Prostate gland (tissue), 2 donors: ENCODE measurements around the gene MCUR1. TPM values are rescaled to one million over a fixed set of nuclear protein-coding genes. Genes with fewer than 3 reads are reported as not detected.

ENCODE experiments used
- DNase-seq: peaks from one replicate; pipeline ENCODE4 v3.0.0-alpha.2; 2019; ENCODE audit warnings: low spot score
- H3K27ac ChIP-seq, 2 donors: fragments of 200-600 bp; sonication (generic); 2 replicates each; pipeline ENCODE4 v1.5.1; 2017 to 2019
- H3K27me3 ChIP-seq: fragments of 200-600 bp; sonication (generic); replicated peaks from 2 replicates; pipeline ENCODE4 v1.5.1; 2019; ENCODE audit not compliant: insufficient read depth
- H3K36me3 ChIP-seq, 2 donors: fragments of 200-600 bp; sonication (generic); 1 replicate in 1 of 2; 2 replicates in 1 of 2; pipeline versions ENCODE4 v1.5.1 to v1.8.1; 2017 to 2019
- H3K4me1 ChIP-seq: fragments of 200-600 bp; sonication (generic); replicated peaks from 2 replicates; pipeline ENCODE4 v1.5.1; 2019
- H3K4me3 ChIP-seq, 2 donors: fragments of 200-600 bp; sonication (generic); 2 replicates each; pipeline ENCODE4 v1.5.1; 2017 to 2019
- H3K9me3 ChIP-seq: fragments of 200-600 bp; sonication (generic); 2 replicates; pipeline ENCODE4 v1.5.1; 2017
- CTCF ChIP-seq, 4 experiments: fragments of 200-600 bp in 2 of 4; fragments of 450-650 bp in 2 of 4; sonication (generic) in 2 of 4; IDR thresholded peaks; 1 replicate in 3 of 4; 2 replicates in 1 of 4; pipeline ENCODE4 v1.5.1; 2016 to 2019; ENCODE audit warnings: antibody characterized with exemption in 4 of 4, mild to moderate bottlenecking in 2 of 4, moderate library complexity in 2 of 4
- POLR2A ChIP-seq: fragments of 450-650 bp; IDR thresholded peaks from one replicate; pipeline ENCODE4 v1.6.1; 2016; ENCODE audit warnings: antibody characterized with exemption, mild to moderate bottlenecking
- POLR2AphosphoS5 ChIP-seq: sonication (generic); formaldehyde crosslinking; IDR thresholded peaks from one replicate; pipeline ENCODE4 v1.6.1; 2017; ENCODE audit warnings: antibody characterized with exemption
- WGBS: methylation state at CpG from one replicate; pipeline ENCODE4 v1.1.5; 2018; 5-methylcytosine and 5-hydroxymethylcytosine counted together
- intact Hi-C: fragments of 100-400 bp; cut with DNase I; formaldehyde crosslinking; loops from one replicate; pipeline ENCODE4 v1.14.2; 2022
- total RNA-seq, 2 donors: library from RNA; depleted of rRNA; stranded (reverse); fragments of >200 nt; gene quantifications; one replicate each; pipeline ENCODE4 v1.1.0, GENCODE V29; 2016

The MCUR1 gene
- total RNA-seq, 2 donors from 2014 or later, result 13.7 to 16.8 TPM

GRCh38 chr6:13811627-13812358, 2.6 kb downstream of the MCUR1 start:
- 72% methylated on average over 8 of the region's 8 CpGs for WGBS
- Histone ChIP-seq H3K27ac (no peak overlapping the region), H3K36me3 (no peaks in the 10 kb centered on the region), H3K27me3 (no peaks in the 10 kb centered on the region), H3K9me3 (no peaks in the 10 kb centered on the region), H3K4me3 (no peak overlapping the region), H3K4me1 (no peaks in the 10 kb centered on the region)
- intact Hi-C loops, result no loop called here
- TF ChIP-seq POLR2AphosphoS5 (no peak), CTCF (IDR thresholded peaks at IDR 0.05) (no peak), POLR2A (no peak)
- DNase-seq, result no peak

DNA sequence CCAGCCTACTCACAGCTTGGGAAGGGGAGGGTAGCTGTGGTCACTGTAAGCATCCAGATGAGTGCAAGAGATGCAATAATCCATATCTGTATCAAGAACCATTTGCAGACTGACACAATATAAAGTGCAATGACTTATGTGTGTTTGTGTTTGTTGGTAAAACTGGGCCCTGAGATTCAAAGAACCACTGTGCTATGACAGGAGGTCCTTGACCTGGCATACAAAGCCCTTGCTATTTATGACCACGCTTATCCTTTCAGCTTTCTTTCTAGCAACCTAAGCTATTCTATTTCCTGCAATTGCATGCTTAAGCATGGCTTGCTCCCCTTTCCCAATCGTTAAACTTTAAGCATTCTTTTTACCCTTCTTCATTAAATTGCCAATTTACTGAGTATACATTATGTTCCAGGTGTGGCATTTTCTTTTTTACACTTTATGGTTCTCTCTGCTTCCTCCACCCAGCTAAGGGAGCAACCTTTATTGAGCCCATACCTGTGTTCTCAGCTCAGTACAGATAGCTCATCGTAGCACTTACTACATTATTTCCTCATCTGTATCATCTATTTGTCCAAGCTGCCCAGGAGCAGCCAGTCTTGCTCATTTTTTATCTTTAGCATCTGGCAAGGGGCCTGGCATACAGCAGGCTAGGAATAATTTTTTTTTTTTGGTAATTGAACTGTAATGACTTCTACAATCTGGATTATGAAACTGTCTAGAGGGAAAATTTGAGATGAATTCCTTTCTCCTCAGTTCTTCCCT, 3.5 kb downstream of the MCUR1 start:
- 37% methylated on average over 3 of the region's 3 CpGs for WGBS
- intact Hi-C loops, result no loop called here
- H3K27me3 ChIP-seq, result no peaks in the 10 kb centered on the region

GRCh38 chr6:13808801-13809200, 5.6 kb downstream of the MCUR1 start:
- Histone ChIP-seq H3K4me1 (no peaks in the 10 kb centered on the region), H3K9me3 (no peaks in the 10 kb centered on the region), H3K27ac (no peak overlapping the region), H3K36me3 (no peaks in the 10 kb centered on the region), H3K27me3 (no peaks in the 10 kb centered on the region), H3K4me3 (no peak overlapping the region)
- no peak for DNase-seq
- TF ChIP-seq POLR2AphosphoS5 (no peak), CTCF (IDR thresholded peaks at IDR 0.05) (no peak), POLR2A (no peak)
- WGBS, result 84% methylated on average over 4 of the region's 4 CpGs
- intact Hi-C loops, result no loop called here

More for the DNA sequence above, 3.5 kb downstream of the MCUR1 start:
- H3K4me3 ChIP-seq, result no peak overlapping the region
- H3K9me3 ChIP-seq, result no peaks in the 10 kb centered on the region
- H3K27ac ChIP-seq, result no peak overlapping the region
- no peaks in the 10 kb centered on the region for H3K36me3 ChIP-seq
- no peak for DNase-seq
- H3K4me1 ChIP-seq, result no peaks in the 10 kb centered on the region
- no peak for TF ChIP-seq POLR2AphosphoS5
- no peak for TF ChIP-seq POLR2A
- TF ChIP-seq CTCF (IDR thresholded peaks at IDR 0.05), result no peak

- H3K27me3 ChIP-seq, result no peaks in the 10 kb centered on the region
- no peaks in the 10 kb centered on the region for H3K9me3 ChIP-seq
- DNase-seq, result no peak
- H3K36me3 ChIP-seq, result no peaks in the 10 kb centered on the region
- TF ChIP-seq POLR2AphosphoS5 (no peak), CTCF (IDR thresholded peaks at IDR 0.05) (no peak), POLR2A (no peak)
- H3K4me3 ChIP-seq, result no peak overlapping the region
- 95% methylated on average over 4 of the region's 4 CpGs for WGBS
- no peak overlapping the region for H3K27ac ChIP-seq
- intact Hi-C loops, result no loop called here
- H3K4me1 ChIP-seq, result no peaks in the 10 kb centered on the region
Observed at GRCh38 chr6:13807696-13808095, 6.7 kb downstream of the MCUR1 start.

DNA sequence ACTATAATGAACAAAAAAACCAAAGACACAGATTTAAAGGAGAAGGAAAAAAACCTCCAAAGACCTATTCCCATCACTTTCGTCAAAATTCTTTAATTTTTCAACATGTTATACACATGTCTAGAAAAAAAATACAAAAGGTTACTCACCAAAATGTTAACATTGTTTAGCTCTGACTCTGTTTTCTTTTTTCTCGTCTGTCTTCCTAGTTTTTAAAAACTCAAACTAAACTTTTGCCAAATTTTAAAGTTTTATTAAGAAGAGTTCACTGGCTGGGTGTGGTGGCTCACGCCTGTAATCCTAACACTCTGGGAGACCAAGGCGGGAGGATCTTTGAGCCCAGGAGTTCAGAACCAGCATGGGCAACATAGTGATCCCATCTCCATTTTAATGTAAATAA, 10.8 kb downstream of the MCUR1 start:
- H3K4me1 ChIP-seq, result no peaks in the 10 kb centered on the region
- DNase-seq, result no peak
- H3K27ac ChIP-seq, result no peak overlapping the region
- H3K4me3 ChIP-seq, result no peak overlapping the region
- H3K9me3 ChIP-seq, result no peaks in the 10 kb centered on the region
- no peaks in the 10 kb centered on the region for H3K27me3 ChIP-seq
- intact Hi-C loops, result no loop called here
- no peaks in the 10 kb centered on the region for H3K36me3 ChIP-seq
- WGBS, result 96% methylated on average over 4 of the region's 4 CpGs
- TF ChIP-seq POLR2AphosphoS5 (no peak), POLR2A (no peak), CTCF (IDR thresholded peaks at IDR 0.05) (no peak)
